ENCODE results near the gene ASB4.

ASB4 gene

GRCh38 chr7:95536656-95537311 is 51.0 kb downstream of the ASB4 start:
- no peak for DNase-seq (ENCODE audit: extremely low spot score)
- ChIA-PET POLR2A (no interaction called here), CTCF (interaction anchor here (0.6 to 2.2 kb wide), 3 partner anchors 9 to 1141 kb away, joined by 3 to 7 read pairs (median 4); no protein-coding TSS in a partner anchor)
- no peak for TF ChIP-seq FOXK2 (IDR thresholded peaks at IDR 0.05)
- no peak for TF ChIP-seq NFRKB (IDR thresholded peaks at IDR 0.05)
- TF ChIP-seq ARNT (IDR thresholded peaks at IDR 0.05), result no peak
- TF ChIP-seq BHLHE40 (IDR thresholded peaks at IDR 0.05; ENCODE audit: borderline replicate concordance), result no peak
- no peak for TF ChIP-seq FOXM1 (IDR thresholded peaks at IDR 0.05; ENCODE audit: borderline replicate concordance)
- no peak for TF ChIP-seq LEF1 (IDR thresholded peaks at IDR 0.05; ENCODE audit: borderline replicate concordance)
- TF ChIP-seq SUZ12 (IDR thresholded peaks at IDR 0.05), result no peak
- no peak for TF ChIP-seq TARDBP (IDR thresholded peaks at IDR 0.05)
- no peak for TF ChIP-seq ELF4 (IDR thresholded peaks at IDR 0.05)
- TF ChIP-seq SP1 (IDR thresholded peaks at IDR 0.05), result no peak
- TF ChIP-seq PKNOX1 (IDR thresholded peaks at IDR 0.05), result no peak
- no peak for TF ChIP-seq L3MBTL2 (conservative IDR thresholded peaks at IDR 0.05)
- no peak for TF ChIP-seq FOXA1 (IDR thresholded peaks at IDR 0.05)
- TF ChIP-seq HDGF (IDR thresholded peaks at IDR 0.05; ENCODE audit: borderline replicate concordance), result no peak
- TF ChIP-seq CTBP1 (IDR thresholded peaks at IDR 0.05; ENCODE audit: borderline replicate concordance), result no peak
- TF ChIP-seq ZNF384 (IDR thresholded peaks at IDR 0.05), result no peak

GRCh38 chr7:95537468-95537867 is 51.7 kb downstream of the ASB4 start:
- no peak for DNase-seq (ENCODE audit: extremely low spot score)
- TF ChIP-seq FOXM1 (IDR thresholded peaks at IDR 0.05; ENCODE audit: borderline replicate concordance), result no peak
- no peak for TF ChIP-seq NFRKB (IDR thresholded peaks at IDR 0.05)
- TF ChIP-seq L3MBTL2 (conservative IDR thresholded peaks at IDR 0.05), result no peak
- TF ChIP-seq HDGF (IDR thresholded peaks at IDR 0.05; ENCODE audit: borderline replicate concordance), result no peak
- no peak for TF ChIP-seq ELF4 (IDR thresholded peaks at IDR 0.05)
- TF ChIP-seq ARNT (IDR thresholded peaks at IDR 0.05), result no peak
- no peak for TF ChIP-seq ZNF384 (IDR thresholded peaks at IDR 0.05)
- TF ChIP-seq TARDBP (IDR thresholded peaks at IDR 0.05), result no peak
- TF ChIP-seq SP1 (IDR thresholded peaks at IDR 0.05), result no peak
- TF ChIP-seq CTBP1 (IDR thresholded peaks at IDR 0.05; ENCODE audit: borderline replicate concordance), result no peak
- TF ChIP-seq BHLHE40 (IDR thresholded peaks at IDR 0.05; ENCODE audit: borderline replicate concordance), result no peak
- TF ChIP-seq FOXK2 (IDR thresholded peaks at IDR 0.05), result no peak
- TF ChIP-seq LEF1 (IDR thresholded peaks at IDR 0.05; ENCODE audit: borderline replicate concordance), result no peak
- no peak for TF ChIP-seq PKNOX1 (IDR thresholded peaks at IDR 0.05)
- CTCF ChIA-PET, result no interaction called here
- POLR2A ChIA-PET, result no interaction called here

- TF ChIP-seq NFRKB (IDR thresholded peaks at IDR 0.05) (no peak), HDGF (IDR thresholded peaks at IDR 0.05; ENCODE audit: borderline replicate concordance) (no peak), CTBP1 (IDR thresholded peaks at IDR 0.05; ENCODE audit: borderline replicate concordance) (no peak), SUZ12 (IDR thresholded peaks at IDR 0.05) (no peak)
- DNase-seq (ENCODE audit: extremely low spot score), result no peak
- ChIA-PET POLR2A (no interaction called here), CTCF (interaction anchor here (0.8 to 1.0 kb wide), 2 partner anchors 27 to 144 kb away, joined by 3 read pairs; no protein-coding TSS in a partner anchor)
Measured at GRCh38 chr7:95539426-95539825, 53.7 kb downstream of the ASB4 start.

- TF ChIP-seq ZNF384 (IDR thresholded peaks at IDR 0.05) (no peak), LEF1 (IDR thresholded peaks at IDR 0.05; ENCODE audit: borderline replicate concordance) (no peak)
- ChIA-PET CTCF (interaction anchor here (1.0 kb wide), 1 partner anchor 28 kb away, joined by 3 read pairs; no protein-coding TSS in a partner anchor), POLR2A (no interaction called here)
- no peak for DNase-seq (ENCODE audit: extremely low spot score)
Measured at GRCh38 chr7:95540366-95540765, 54.6 kb downstream of the ASB4 start.

DNA sequence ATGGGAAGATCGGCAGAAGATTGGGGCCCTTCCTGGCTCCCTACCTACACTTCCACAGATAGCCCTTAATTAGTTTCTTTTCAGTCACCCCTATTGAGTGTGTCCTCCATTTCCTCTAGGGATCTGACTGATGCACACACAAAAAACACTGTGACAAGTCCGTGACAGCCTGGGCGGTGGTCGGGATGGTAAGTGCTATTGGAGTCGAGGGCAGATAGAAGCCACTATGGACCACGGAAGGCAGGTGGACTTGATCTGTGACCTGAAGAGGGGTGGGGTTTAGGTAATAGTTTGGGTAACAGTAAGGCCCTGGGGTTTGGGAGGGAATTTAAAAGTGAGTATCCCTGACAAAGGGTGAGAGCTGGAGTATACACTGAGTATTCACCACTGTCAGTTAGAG is 57.6 kb downstream of the ASB4 start:
- ChIA-PET CTCF (interaction anchor here (0.6 to 2.0 kb wide), 3 partner anchors 12 to 141 kb away, joined by 3 to 7 read pairs (median 3); no protein-coding TSS in a partner anchor), POLR2A (interaction anchor here (0.5 kb wide), 1 partner anchor 38 kb away, joined by 3 read pairs; no protein-coding TSS in a partner anchor)
- TF ChIP-seq BHLHE40 (IDR thresholded peaks at IDR 0.05; ENCODE audit: borderline replicate concordance), result no peak
- TF ChIP-seq CTBP1 (IDR thresholded peaks at IDR 0.05; ENCODE audit: borderline replicate concordance), result no peak
- TF ChIP-seq L3MBTL2 (conservative IDR thresholded peaks at IDR 0.05), result no peak
- no peak for TF ChIP-seq SUZ12 (IDR thresholded peaks at IDR 0.05)
- TF ChIP-seq ARNT (IDR thresholded peaks at IDR 0.05), result no peak
- no peak for TF ChIP-seq LEF1 (IDR thresholded peaks at IDR 0.05; ENCODE audit: borderline replicate concordance)
- no peak for DNase-seq (ENCODE audit: extremely low spot score)

- POLR2A ChIA-PET, result no interaction called here
- TF ChIP-seq ZNF384 (IDR thresholded peaks at IDR 0.05) (no peak), PKNOX1 (IDR thresholded peaks at IDR 0.05) (no peak), ARNT (IDR thresholded peaks at IDR 0.05) (no peak), SP1 (IDR thresholded peaks at IDR 0.05) (no peak), FOXA1 (IDR thresholded peaks at IDR 0.05) (no peak), BHLHE40 (IDR thresholded peaks at IDR 0.05; ENCODE audit: borderline replicate concordance) (no peak), LEF1 (IDR thresholded peaks at IDR 0.05; ENCODE audit: borderline replicate concordance) (no peak), ELF4 (IDR thresholded peaks at IDR 0.05) (no peak)
Measured at GRCh38 chr7:95544171-95544570, 58.4 kb downstream of the ASB4 start.

More at GRCh38 chr7:95544171-95544570, 58.4 kb downstream of the ASB4 start:
- no peak for DNase-seq (ENCODE audit: extremely low spot score)
- CTCF ChIA-PET, result interaction anchor here (0.6 to 2.3 kb wide), 6 partner anchors 12 to 144 kb away, joined by 3 to 12 read pairs (median 6); no protein-coding TSS in a partner anchor

Measured in HEK293T (cell line).